Fibroblast of pulmonary artery (primary cell): Measurements from ENCODE around the gene ASB7.

Source experiments
- DNase-seq: peaks from one replicate; pipeline ENCODE4 v3.0.0-alpha.2; 2010; ENCODE audit warnings: low read depth
- H3K4me3 ChIP-seq: replicated peaks from 2 replicates; pipeline ENCODE4 v1.5.1; 2011; ENCODE audit warnings: low read depth, mild to moderate bottlenecking, control low read depth, low read length, moderate library complexity
- CTCF ChIP-seq: IDR thresholded peaks from 2 replicates; pipeline ENCODE4 v1.5.1; 2011; ENCODE audit warnings: mild to moderate bottlenecking, control low read depth, low read length, inconsistent platforms; ENCODE audit errors: missing control alignments

The ASB7 gene

GRCh38 chr15:100696452-100696851 is 94.1 kb downstream of the ASB7 start:
- no peak overlapping the region for H3K4me3 ChIP-seq
- peak; percentile 91 for DNase-seq
- no peak for TF ChIP-seq CTCF
